ENCODE results near the gene NDUFAF7. TPM values are rescaled to one million over a fixed set of nuclear protein-coding genes. Genes with fewer than 3 reads are reported as not detected.

The NDUFAF7 gene
- polyA plus RNA-seq, 1 of the 3 experiments (the other 2 are of a cell fraction) = 24.8 TPM

GRCh38 chr2:37244755-37245154, 13.3 kb downstream of the NDUFAF7 start:
- CTCF ChIA-PET = interaction anchor here (0.8 to 2.3 kb wide), 3 partner anchors 10 to 633 kb away, joined by 3 to 7 read pairs (median 4); no protein-coding TSS in a partner anchor
- Histone ChIP-seq H4K20me1 (ENCODE audit: insufficient read depth) (no peaks in the 10 kb centered on the region), H3K27me3 (ENCODE audit: insufficient read depth) (no peaks in the 10 kb centered on the region), H3K27ac (ENCODE audit: low read depth in 2 of 2, low read length in 1 of 2) (no peak overlapping the region), H2AFZ (ENCODE audit: low read depth) (no peak overlapping the region), H3F3A (replicated peaks; ENCODE audit: insufficient read depth) (peaks cover 8% of the 10 kb centered on the region), H3K4me3 (ENCODE audit: low read depth in 2 of 2, low read length in 1 of 2) (no peak overlapping the region), H3K4me2 (no peak overlapping the region), H3K9ac (no peak overlapping the region), H3K9me3 (no peaks in the 10 kb centered on the region), H3K4me1 (ENCODE audit: control insufficient read depth in 1 of 2, insufficient read depth in 2 of 2, low read depth in 1 of 2, low read length in 1 of 2) (peaks cover 0 to 7% of the 10 kb centered on the region in 2 experiments; a peak in 2 of 4 replicates), H3K79me2 (ENCODE audit: insufficient read depth) (no peaks in the 10 kb centered on the region), H3K36me3 (replicated peaks in 1 of 2; ENCODE audit: control insufficient read depth in 1 of 2, insufficient read depth in 2 of 2, low read length in 1 of 2) (peaks cover 82 to 91% of the 10 kb centered on the region in 2 experiments), H3K9me2 (no peaks in the 10 kb centered on the region)
- TF ChIP-seq TCF12 (IDR thresholded peaks at IDR 0.05) (no peak), CTCF (IDR thresholded peaks at IDR 0.05) (no peak), FOXJ3 (CRISPR knock-in tag; IDR thresholded peaks at IDR 0.05) (no peak), FOSL2 (IDR thresholded peaks at IDR 0.05; ENCODE audit: borderline replicate concordance, low read depth) (no peak), GABPA (IDR thresholded peaks at IDR 0.05; ENCODE audit: low read depth) (no peak), CHD2 (IDR thresholded peaks at IDR 0.05; ENCODE audit: low read length, partially characterized antibody) (no peak), RAD21 (IDR thresholded peaks at IDR 0.05; ENCODE audit: low read length) (no peak), NRF1 (IDR thresholded peaks at IDR 0.05; ENCODE audit: low read depth, low read length) (no peak), ELF1 (IDR thresholded peaks at IDR 0.05) (no peak), MEF2A (IDR thresholded peaks at IDR 0.05; ENCODE audit: borderline replicate concordance, low read depth) (no peak), NFIC (IDR thresholded peaks at IDR 0.05; ENCODE audit: borderline replicate concordance) (no peak), USF1 (IDR thresholded peaks at IDR 0.05; ENCODE audit: borderline replicate concordance, low read depth) (no peak), SIN3A (IDR thresholded peaks at IDR 0.05; ENCODE audit: borderline replicate concordance, low read depth, low read length) (no peak), TAF1 (IDR thresholded peaks at IDR 0.05; ENCODE audit: borderline replicate concordance, low read depth, low read length) (no peak), GATA2 (CRISPR knock-in tag; IDR thresholded peaks at IDR 0.05) (no peak), SMC3 (IDR thresholded peaks at IDR 0.05; ENCODE audit: low read depth, low read length) (no peak)
- TF ChIP-seq, protein P1, sequence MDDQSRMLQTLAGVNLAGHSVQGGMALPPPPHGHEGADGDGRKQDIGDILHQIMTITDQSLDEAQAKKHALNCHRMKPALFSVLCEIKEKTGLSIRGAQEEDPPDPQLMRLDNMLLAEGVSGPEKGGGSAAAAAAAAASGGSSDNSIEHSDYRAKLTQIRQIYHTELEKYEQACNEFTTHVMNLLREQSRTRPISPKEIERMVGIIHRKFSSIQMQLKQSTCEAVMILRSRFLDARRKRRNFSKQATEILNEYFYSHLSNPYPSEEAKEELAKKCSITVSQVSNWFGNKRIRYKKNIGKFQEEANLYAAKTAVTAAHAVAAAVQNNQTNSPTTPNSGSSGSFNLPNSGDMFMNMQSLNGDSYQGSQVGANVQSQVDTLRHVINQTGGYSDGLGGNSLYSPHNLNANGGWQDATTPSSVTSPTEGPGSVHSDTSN (IDR thresholded peaks at IDR 0.05) = no peak
- 95% methylated on average over 3 of the region's 3 CpGs for WGBS (ENCODE audit: low lambda C conversion rate)
- POLR2A ChIA-PET = no interaction called here
- DNase-seq = no peak

Measured in SK-N-SH (cell line).